Thoracic aorta (tissue), 2 donors: Measurements from ENCODE around the gene ASPN. TPM values are rescaled to one million over a fixed set of nuclear protein-coding genes. Genes with fewer than 3 reads are reported as not detected.

ENCODE experiments used
- ATAC-seq: fragments of 150-250 bp; one replicate; pipeline ENCODE4 v1.8.0; 2017; ENCODE audit warnings: low read depth; ENCODE audit not compliant: insufficient number of reproducible peaks, low FRiP score
- DNase-seq: peaks from one replicate; pipeline ENCODE4 v3.0.0-alpha.2; 2020; ENCODE audit warnings: low spot score
- H3K27ac ChIP-seq, 2 donors: fragments of 200-600 bp; sonication (generic); 1 replicate in 1 of 2; 2 replicates in 1 of 2; pipeline ENCODE4 v1.5.1; 2016; ENCODE audit warnings: mild to moderate bottlenecking in 2 of 2, moderate library complexity in 2 of 2
- H3K27me3 ChIP-seq: fragments of 200-600 bp; sonication (generic); replicated peaks from 2 replicates; pipeline ENCODE4 v1.6.0; 2016; ENCODE audit warnings: mild to moderate bottlenecking; ENCODE audit not compliant: insufficient read depth
- H3K36me3 ChIP-seq: fragments of 200-600 bp; sonication (generic); one replicate; pipeline ENCODE4 v1.5.1; 2016
- H3K4me1 ChIP-seq, 2 donors: fragments of 200-600 bp; sonication (generic); 1 replicate in 1 of 2; 2 replicates in 1 of 2; pipeline versions ENCODE4 v1.5.1 to v1.6.0; 2016; ENCODE audit warnings: low read depth in 2 of 2, mild to moderate bottlenecking in 1 of 2; ENCODE audit not compliant: control insufficient read depth in 1 of 2
- H3K4me3 ChIP-seq: fragments of 200-600 bp; sonication (generic); 2 replicates; pipeline ENCODE4 v1.5.1; 2016; ENCODE audit warnings: mild to moderate bottlenecking
- H3K9me3 ChIP-seq: fragments of 200-600 bp; sonication (generic); 2 replicates; pipeline ENCODE4 v1.5.1; 2016
- CTCF ChIP-seq: fragments of 200-600 bp; sonication (generic); IDR thresholded peaks from one replicate; pipeline ENCODE4 v1.5.1; 2019; ENCODE audit warnings: antibody characterized with exemption
- total RNA-seq, 2 donors: library from RNA; depleted of rRNA; stranded (reverse); fragments of >200 nt; gene quantifications; one replicate each; pipeline versions ENCODE4 v1.1.0 to v1.2.3, GENCODE V29; 2016

ASPN gene
- total RNA-seq, 2 donors from 2014 or later: 110 to 122 TPM

GRCh38 chr9:92518199-92518598 is 35.9 kb upstream of the ASPN start:
- TF ChIP-seq CTCF: no peak
- peaks cover 5 to 17% of the 10 kb centered on the region in 2 donors for H3K4me1 ChIP-seq
- DNase-seq: no peak
- no peak for ATAC-seq
- H3K27ac ChIP-seq: no peak overlapping the region
- H3K9me3 ChIP-seq: no peaks in the 10 kb centered on the region
- H3K4me3 ChIP-seq: no peak overlapping the region
- no peaks in the 10 kb centered on the region for H3K27me3 ChIP-seq
- no peaks in the 10 kb centered on the region for H3K36me3 ChIP-seq

- H3K27ac ChIP-seq: no peak overlapping the region
- H3K27me3 ChIP-seq: no peaks in the 10 kb centered on the region
- no peak for TF ChIP-seq CTCF
- H3K4me3 ChIP-seq: no peak overlapping the region
- ATAC-seq: no peak
- H3K36me3 ChIP-seq: no peaks in the 10 kb centered on the region
- H3K4me1 ChIP-seq: peaks cover 15 to 28% of the 10 kb centered on the region in 2 donors
- DNase-seq: no peak
- no peaks in the 10 kb centered on the region for H3K9me3 ChIP-seq
Observed at GRCh38 chr9:92517046-92517445, 34.7 kb upstream of the ASPN start.

GRCh38 chr9:92516521-92516920 is 34.2 kb upstream of the ASPN start:
- Histone ChIP-seq H3K9me3 (no peaks in the 10 kb centered on the region), H3K4me3 (no peak overlapping the region), H3K27ac (no peak overlapping the region), H3K27me3 (no peaks in the 10 kb centered on the region), H3K4me1 (peaks cover 15 to 34% of the 10 kb centered on the region in 2 donors), H3K36me3 (no peaks in the 10 kb centered on the region)
- no peak for DNase-seq
- TF ChIP-seq CTCF: no peak
- ATAC-seq: no peak

GRCh38 chr9:92514635-92515034 is 32.3 kb upstream of the ASPN start:
- H3K4me3 ChIP-seq: no peak overlapping the region
- peaks cover 15 to 35% of the 10 kb centered on the region in 2 donors for H3K4me1 ChIP-seq
- H3K9me3 ChIP-seq: no peaks in the 10 kb centered on the region
- H3K27me3 ChIP-seq: no peaks in the 10 kb centered on the region
- no peak for TF ChIP-seq CTCF
- no peak overlapping the region for H3K27ac ChIP-seq
- no peak for DNase-seq
- no peak for ATAC-seq
- H3K36me3 ChIP-seq: no peaks in the 10 kb centered on the region

- no peak overlapping the region for H3K4me3 ChIP-seq
- H3K9me3 ChIP-seq: no peaks in the 10 kb centered on the region
- peak overlapping the region; percentile 50 to 69 for H3K27ac ChIP-seq
- ATAC-seq (peak; percentile 30), DNase-seq (no peak)
- no peaks in the 10 kb centered on the region for H3K27me3 ChIP-seq
- no peaks in the 10 kb centered on the region for H3K36me3 ChIP-seq
- H3K4me1 ChIP-seq: peaks cover 17 to 45% of the 10 kb centered on the region in 2 donors
- no peak for TF ChIP-seq CTCF
Observed at GRCh38 chr9:92513349-92513748, 31.0 kb upstream of the ASPN start.
